K562 (cell line): ENCODE data around the gene ELMO3.

Source experiments
- CTBP1 ChIP-seq: fragments of 450-650 bp; IDR thresholded peaks from 2 replicates; pipeline ENCODE4 v1.6.1; 2016; ENCODE audit warnings: borderline replicate concordance
- JUNB ChIP-seq: fragments of 450-650 bp; formaldehyde crosslinking; conservative IDR thresholded peaks from 2 replicates; pipeline ENCODE4 v1.4.0; 2020; ENCODE audit warnings: mild to moderate bottlenecking
- KAT2B ChIP-seq: IDR thresholded peaks from one replicate; pipeline ENCODE4 v1.6.1; 2012; ENCODE audit warnings: low read depth, mild to moderate bottlenecking, control low read depth, inconsistent platforms, low read length, moderate library complexity
- MNT ChIP-seq, 2 experiments: fragments of 450-650 bp; conservative IDR thresholded peaks; 2 replicates each; pipeline ENCODE4 v1.6.1; 2017; ENCODE audit warnings: mild to moderate bottlenecking in 2 of 2, moderate library complexity in 2 of 2
- NFE2 ChIP-seq: IDR thresholded peaks from 2 replicates; pipeline ENCODE4 v1.6.1; 2014; ENCODE audit warnings: antibody characterized with exemption, low read depth
- NFIC ChIP-seq: fragments of 450-650 bp; IDR thresholded peaks from 2 replicates; pipeline ENCODE4 v1.6.1; 2017; ENCODE audit warnings: mild to moderate bottlenecking, inconsistent platforms
- TCF3 ChIP-seq: sonication (generic); formaldehyde crosslinking; IDR thresholded peaks from 2 replicates; pipeline ENCODE4 v1.4.0; 2020; ENCODE audit warnings: mild to moderate bottlenecking, missing genetic modification reagents
- ZBTB33 ChIP-seq: sonication (generic); formaldehyde crosslinking; IDR thresholded peaks from 2 replicates; pipeline ENCODE4 v1.8.1; 2023; ENCODE audit warnings: mild to moderate bottlenecking, missing genetic modification reagents
- ZNF280B ChIP-seq: fragments of 250-450 bp; sonication (Bioruptor Pico); IDR thresholded peaks from 2 replicates; pipeline ENCODE4 v1.5.1; 2021; ENCODE audit warnings: mild to moderate bottlenecking
- ZSCAN29 ChIP-seq: fragments of 450-650 bp; IDR thresholded peaks from 2 replicates; pipeline ENCODE4 v1.6.1; 2017
- TF ChIP-seq, protein P1 (sequence below), 3 experiments: fragments of 200-800 bp in 1 of 3; fragments of 250-450 bp in 1 of 3; fragments of 450-650 bp in 1 of 3; sonication (Bioruptor Pico) in 1 of 3; sonication (Bioruptor generic) in 1 of 3; formaldehyde crosslinking in 1 of 3; IDR thresholded peaks; 2 replicates each; pipeline versions ENCODE4 v1.6.1 to v1.8.0; 2016 to 2022; ENCODE audit warnings: mild to moderate bottlenecking in 2 of 3, missing genetic modification characterization in 2 of 3, missing compliant biosample characterization in 1 of 3, moderate library complexity in 1 of 3
- TF ChIP-seq, protein P2 (sequence below): sonication (generic); formaldehyde crosslinking; IDR thresholded peaks from 2 replicates; pipeline ENCODE4 v1.8.1; 2023; ENCODE audit warnings: mild to moderate bottlenecking, missing genetic modification reagents
- TF ChIP-seq, protein P3 (sequence below), 3 experiments: IDR thresholded peaks in 2 of 3; conservative IDR thresholded peaks in 1 of 3; 2 replicates each; pipeline ENCODE4 v1.5.1; 2011 to 2012; ENCODE audit warnings: low read length in 3 of 3, mild to moderate bottlenecking in 3 of 3, control low read depth in 2 of 3, improper control_type of control experiment in 1 of 3, inconsistent platforms in 1 of 3, low read depth in 1 of 3, mixed read lengths in 1 of 3, moderate library complexity in 1 of 3; ENCODE audit not compliant: insufficient read depth in 2 of 3

DNA sequence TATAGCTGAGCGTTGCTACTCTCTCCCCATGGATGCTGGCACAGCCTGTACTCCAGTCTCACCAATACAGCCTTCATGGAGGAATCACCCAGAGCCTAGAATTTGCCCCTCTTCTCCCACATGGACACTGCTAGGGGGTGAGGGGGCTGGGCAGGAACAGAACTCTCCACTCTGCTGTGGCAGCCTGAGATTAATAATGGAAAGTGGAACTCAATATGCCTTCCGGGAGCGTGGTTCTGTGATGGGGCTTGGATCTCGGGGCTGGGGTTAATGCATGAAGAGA is 51.1 kb downstream of the ELMO3 start:
- TF ChIP-seq ZSCAN29 (no peak), NFIC (no peak), MNT (conservative IDR thresholded peaks at IDR 0.05) (no peak), TCF3 (CRISPR knock-in tag) (no peak), CTBP1 (no peak), NFE2 (no peak), JUNB (CRISPR knock-in tag) (no peak), KAT2B (no peak), ZBTB33 (CRISPR knock-in tag) (no peak), ZNF280B (no peak)
- TF ChIP-seq, protein P1, sequence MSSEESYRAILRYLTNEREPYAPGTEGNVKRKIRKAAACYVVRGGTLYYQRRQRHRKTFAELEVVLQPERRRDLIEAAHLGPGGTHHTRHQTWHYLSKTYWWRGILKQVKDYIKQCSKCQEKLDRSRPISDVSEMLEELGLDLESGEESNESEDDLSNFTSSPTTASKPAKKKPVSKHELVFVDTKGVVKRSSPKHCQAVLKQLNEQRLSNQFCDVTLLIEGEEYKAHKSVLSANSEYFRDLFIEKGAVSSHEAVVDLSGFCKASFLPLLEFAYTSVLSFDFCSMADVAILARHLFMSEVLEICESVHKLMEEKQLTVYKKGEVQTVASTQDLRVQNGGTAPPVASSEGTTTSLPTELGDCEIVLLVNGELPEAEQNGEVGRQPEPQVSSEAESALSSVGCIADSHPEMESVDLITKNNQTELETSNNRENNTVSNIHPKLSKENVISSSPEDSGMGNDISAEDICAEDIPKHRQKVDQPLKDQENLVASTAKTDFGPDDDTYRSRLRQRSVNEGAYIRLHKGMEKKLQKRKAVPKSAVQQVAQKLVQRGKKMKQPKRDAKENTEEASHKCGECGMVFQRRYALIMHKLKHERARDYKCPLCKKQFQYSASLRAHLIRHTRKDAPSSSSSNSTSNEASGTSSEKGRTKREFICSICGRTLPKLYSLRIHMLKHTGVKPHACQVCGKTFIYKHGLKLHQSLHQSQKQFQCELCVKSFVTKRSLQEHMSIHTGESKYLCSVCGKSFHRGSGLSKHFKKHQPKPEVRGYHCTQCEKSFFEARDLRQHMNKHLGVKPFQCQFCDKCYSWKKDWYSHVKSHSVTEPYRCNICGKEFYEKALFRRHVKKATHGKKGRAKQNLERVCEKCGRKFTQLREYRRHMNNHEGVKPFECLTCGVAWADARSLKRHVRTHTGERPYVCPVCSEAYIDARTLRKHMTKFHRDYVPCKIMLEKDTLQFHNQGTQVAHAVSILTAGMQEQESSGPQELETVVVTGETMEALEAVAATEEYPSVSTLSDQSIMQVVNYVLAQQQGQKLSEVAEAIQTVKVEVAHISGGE (CRISPR knock-in tag; IDR thresholded peaks at IDR 0.05), result no peak
- TF ChIP-seq, protein P2, sequence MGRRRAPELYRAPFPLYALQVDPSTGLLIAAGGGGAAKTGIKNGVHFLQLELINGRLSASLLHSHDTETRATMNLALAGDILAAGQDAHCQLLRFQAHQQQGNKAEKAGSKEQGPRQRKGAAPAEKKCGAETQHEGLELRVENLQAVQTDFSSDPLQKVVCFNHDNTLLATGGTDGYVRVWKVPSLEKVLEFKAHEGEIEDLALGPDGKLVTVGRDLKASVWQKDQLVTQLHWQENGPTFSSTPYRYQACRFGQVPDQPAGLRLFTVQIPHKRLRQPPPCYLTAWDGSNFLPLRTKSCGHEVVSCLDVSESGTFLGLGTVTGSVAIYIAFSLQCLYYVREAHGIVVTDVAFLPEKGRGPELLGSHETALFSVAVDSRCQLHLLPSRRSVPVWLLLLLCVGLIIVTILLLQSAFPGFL (CRISPR knock-in tag), result no peak
- TF ChIP-seq, protein P3, sequence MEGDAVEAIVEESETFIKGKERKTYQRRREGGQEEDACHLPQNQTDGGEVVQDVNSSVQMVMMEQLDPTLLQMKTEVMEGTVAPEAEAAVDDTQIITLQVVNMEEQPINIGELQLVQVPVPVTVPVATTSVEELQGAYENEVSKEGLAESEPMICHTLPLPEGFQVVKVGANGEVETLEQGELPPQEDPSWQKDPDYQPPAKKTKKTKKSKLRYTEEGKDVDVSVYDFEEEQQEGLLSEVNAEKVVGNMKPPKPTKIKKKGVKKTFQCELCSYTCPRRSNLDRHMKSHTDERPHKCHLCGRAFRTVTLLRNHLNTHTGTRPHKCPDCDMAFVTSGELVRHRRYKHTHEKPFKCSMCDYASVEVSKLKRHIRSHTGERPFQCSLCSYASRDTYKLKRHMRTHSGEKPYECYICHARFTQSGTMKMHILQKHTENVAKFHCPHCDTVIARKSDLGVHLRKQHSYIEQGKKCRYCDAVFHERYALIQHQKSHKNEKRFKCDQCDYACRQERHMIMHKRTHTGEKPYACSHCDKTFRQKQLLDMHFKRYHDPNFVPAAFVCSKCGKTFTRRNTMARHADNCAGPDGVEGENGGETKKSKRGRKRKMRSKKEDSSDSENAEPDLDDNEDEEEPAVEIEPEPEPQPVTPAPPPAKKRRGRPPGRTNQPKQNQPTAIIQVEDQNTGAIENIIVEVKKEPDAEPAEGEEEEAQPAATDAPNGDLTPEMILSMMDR (IDR thresholded peaks at IDR 0.05 in 2 of 3, conservative IDR thresholded peaks at IDR 0.05 in 1 of 3; ENCODE audit: insufficient read depth in 2 of 3, low read depth in 1 of 3, low read length in 3 of 3), result no peak
